ENCODE results near the gene KLK14.

Gene KLK14

GRCh38 chr19:51086153-51086850 is 3.6 kb upstream of the KLK14 start:
- DNase-seq (ENCODE audit: low spot score): no peak

- DNase-seq (ENCODE audit: low spot score): no peak
These were observed 1.8 kb upstream of the KLK14 start for GRCh38 chr19:51084505-51084904.

- no peak for DNase-seq (ENCODE audit: low spot score)
These were observed 1.1 kb upstream of the KLK14 start for GRCh38 chr19:51083783-51084182.

GRCh38 chr19:51083181-51083580 is 494 bp upstream of the KLK14 start:
- no peak for DNase-seq (ENCODE audit: low spot score)

- no peak for DNase-seq (ENCODE audit: low spot score)
These were observed 1.2 kb downstream of the KLK14 start for GRCh38 chr19:51081476-51081875.

GRCh38 chr19:51079481-51080110 is 3.1 kb downstream of the KLK14 start:
- DNase-seq (ENCODE audit: low spot score): no peak

GRCh38 chr19:51078731-51079130 is 4.0 kb downstream of the KLK14 start:
- no peak for DNase-seq (ENCODE audit: low spot score)

- DNase-seq (ENCODE audit: low spot score): no peak
These were observed 4.6 kb downstream of the KLK14 start for GRCh38 chr19:51078104-51078503.

GRCh38 chr19:51076631-51077213 is 6.0 kb downstream of the KLK14 start:
- no peak for DNase-seq (ENCODE audit: low spot score)

GRCh38 chr19:51075998-51076397 is 6.7 kb downstream of the KLK14 start:
- DNase-seq (ENCODE audit: low spot score): no peak

GRCh38 chr19:51071095-51071405 is 11.6 kb downstream of the KLK14 start:
- no peak for DNase-seq (ENCODE audit: low spot score)

GRCh38 chr19:51070334-51071094 is 12.2 kb downstream of the KLK14 start:
- DNase-seq (ENCODE audit: low spot score): no peak

GRCh38 chr19:51066393-51067186 is 16.1 kb downstream of the KLK14 start:
- DNase-seq (ENCODE audit: low spot score): no peak

GRCh38 chr19:51065221-51065960 is 17.3 kb downstream of the KLK14 start:
- DNase-seq (ENCODE audit: low spot score): no peak

- DNase-seq (ENCODE audit: low spot score): no peak
These were observed 18.0 kb downstream of the KLK14 start, which contains the start of gene KLK13 for GRCh38 chr19:51064534-51065220. KLK13 (minus strand) TSS chr19:51065092; CDS start chr19:51065067, 25 bp downstream.

GRCh38 chr19:51063664-51064063 is 19.0 kb downstream of the KLK14 start:
- no peak for DNase-seq (ENCODE audit: low spot score)

- no peak for DNase-seq (ENCODE audit: low spot score)
These were observed 21.7 kb downstream of the KLK14 start for GRCh38 chr19:51060973-51061372.

GRCh38 chr19:51060336-51060735 is 22.4 kb downstream of the KLK14 start:
- DNase-seq (ENCODE audit: low spot score): no peak

- DNase-seq (ENCODE audit: low spot score): no peak
These were observed 23.0 kb downstream of the KLK14 start for GRCh38 chr19:51059715-51060114.

- no peak for DNase-seq (ENCODE audit: low spot score)
These were observed 26.8 kb downstream of the KLK14 start for GRCh38 chr19:51055866-51056265.

GRCh38 chr19:51047031-51047335 is 35.7 kb downstream of the KLK14 start:
- DNase-seq (ENCODE audit: low spot score): no peak

Measured in AG08395 (cell line).